Smooth muscle cell (in vitro differentiated cells): Measurements from ENCODE around the gene ZNF32. TPM values are rescaled to one million over a fixed set of nuclear protein-coding genes. Genes with fewer than 3 reads are reported as not detected.

Experiments used
- DNase-seq: peaks from one replicate; lab custom pipeline; 2025; ENCODE audit not compliant: unreplicated experiment; lab: John Stamatoyannopoulos, UW
- H2AFZ ChIP-seq: fragments of 200-600 bp; sonication (generic); 2 replicates; pipeline ENCODE4 v1.6.0; 2016; ENCODE audit warnings: antibody characterized with exemption, low read depth, mild to moderate bottlenecking
- H3F3A ChIP-seq: fragments of 200-600 bp; sonication (generic); 2 replicates; pipeline ENCODE4 v1.6.0; 2017; ENCODE audit warnings: antibody characterized with exemption, low read depth
- H3K27ac ChIP-seq: fragments of 200-600 bp; sonication (generic); 2 replicates; pipeline ENCODE4 v1.5.1; 2016; ENCODE audit warnings: low read depth, mild to moderate bottlenecking
- H3K27me3 ChIP-seq: fragments of 200-600 bp; sonication (generic); 2 replicates; pipeline ENCODE4 v1.6.1; 2016; ENCODE audit warnings: low read depth, mild to moderate bottlenecking
- H3K36me3 ChIP-seq: fragments of 200-600 bp; sonication (generic); 2 replicates; pipeline ENCODE4 v1.5.1; 2016; ENCODE audit warnings: low read depth
- H3K4me1 ChIP-seq: fragments of 200-600 bp; sonication (generic); 2 replicates; pipeline ENCODE4 v1.5.1; 2016; ENCODE audit warnings: low read depth
- H3K4me2 ChIP-seq: fragments of 200-600 bp; sonication (generic); 2 replicates; pipeline ENCODE4 v1.6.0; 2016; ENCODE audit warnings: mild to moderate bottlenecking
- H3K4me3 ChIP-seq: fragments of 200-600 bp; sonication (generic); 2 replicates; pipeline ENCODE4 v1.5.1; 2016; ENCODE audit warnings: mild to moderate bottlenecking
- H3K79me2 ChIP-seq: fragments of 200-600 bp; sonication (generic); 2 replicates; pipeline ENCODE4 v1.6.0; 2016; ENCODE audit warnings: low read depth, mild to moderate bottlenecking
- H3K9ac ChIP-seq: fragments of 200-600 bp; sonication (generic); 2 replicates; pipeline ENCODE4 v1.6.0; 2016; ENCODE audit warnings: low read depth
- H3K9me3 ChIP-seq: fragments of 200-600 bp; sonication (generic); replicated peaks from 2 replicates; pipeline ENCODE4 v1.5.1; 2016; ENCODE audit warnings: low read depth
- H4K20me1 ChIP-seq: fragments of 200-600 bp; sonication (generic); 2 replicates; pipeline ENCODE4 v1.6.0; 2016; ENCODE audit warnings: low read depth
- WGBS: methylation state at CpG from one replicate; pipeline ENCODE4 v1.1.7; 2016; ENCODE audit warnings: low lambda C conversion rate; 5-methylcytosine and 5-hydroxymethylcytosine counted together
- polyA plus RNA-seq: library from polyadenylated mRNA; unstranded; fragments of >200 nt; fragmentation: Nextera tagmentation; extraction: Ambion mirVana; gene quantifications from 2 replicates; pipeline ENCODE4 v1.2.1, GENCODE V29; 2016
- total RNA-seq: library from RNA; depleted of rRNA; stranded (reverse); fragments of >200 nt; gene quantifications from 2 replicates; pipeline ENCODE4 v1.2.3, GENCODE V29; 2014
- TF ChIP-seq, protein P1 (sequence below): fragments of 200-600 bp; sonication (generic); IDR thresholded peaks from 2 replicates; pipeline ENCODE4 v1.5.1; 2017; ENCODE audit warnings: borderline replicate concordance, mild to moderate bottlenecking, antibody characterized with exemption; ENCODE audit not compliant: insufficient read depth, poor library complexity, severe bottlenecking

Gene ZNF32
- total and polyA plus RNA-seq, 2 experiments from 2014 or later, result 36.3 to 40.6 TPM

DNA sequence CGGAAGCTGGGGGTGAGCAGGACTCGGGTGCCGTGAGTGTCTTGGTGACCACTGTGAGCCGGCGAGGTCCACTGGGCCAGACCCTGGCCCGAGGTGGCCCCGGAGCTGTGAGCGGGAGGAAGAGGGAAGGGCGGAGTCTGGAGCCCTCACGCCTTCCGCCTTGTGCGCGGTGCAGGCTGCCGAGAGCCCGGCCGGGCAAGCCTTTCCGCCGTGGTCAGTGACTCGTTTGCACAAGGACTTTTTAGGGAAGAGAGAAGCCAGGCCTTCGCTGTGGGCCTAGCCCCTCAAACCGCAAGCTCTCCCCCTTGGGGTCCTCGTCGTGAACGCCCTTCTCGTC lies 40.9 kb upstream of the ZNF32 start:
- Histone ChIP-seq H2AFZ (peak overlapping the region; percentile 88), H3K27ac (no peak overlapping the region), H3K79me2 (no peaks in the 10 kb centered on the region), H3K9me3 (no peaks in the 10 kb centered on the region), H3K4me3 (peak overlapping the region; percentile 48), H3K27me3 (peaks cover 6% of the 10 kb centered on the region), H3K36me3 (no peaks in the 10 kb centered on the region), H4K20me1 (no peaks in the 10 kb centered on the region), H3K9ac (peak overlapping the region; percentile 23), H3K4me1 (no peaks in the 10 kb centered on the region), H3F3A (no peaks in the 10 kb centered on the region), H3K4me2 (peak overlapping the region; percentile 93)
- no peak for DNase-seq
- 18% methylated on average over 20 of the region's 25 CpGs for WGBS
- TF ChIP-seq, protein P1, sequence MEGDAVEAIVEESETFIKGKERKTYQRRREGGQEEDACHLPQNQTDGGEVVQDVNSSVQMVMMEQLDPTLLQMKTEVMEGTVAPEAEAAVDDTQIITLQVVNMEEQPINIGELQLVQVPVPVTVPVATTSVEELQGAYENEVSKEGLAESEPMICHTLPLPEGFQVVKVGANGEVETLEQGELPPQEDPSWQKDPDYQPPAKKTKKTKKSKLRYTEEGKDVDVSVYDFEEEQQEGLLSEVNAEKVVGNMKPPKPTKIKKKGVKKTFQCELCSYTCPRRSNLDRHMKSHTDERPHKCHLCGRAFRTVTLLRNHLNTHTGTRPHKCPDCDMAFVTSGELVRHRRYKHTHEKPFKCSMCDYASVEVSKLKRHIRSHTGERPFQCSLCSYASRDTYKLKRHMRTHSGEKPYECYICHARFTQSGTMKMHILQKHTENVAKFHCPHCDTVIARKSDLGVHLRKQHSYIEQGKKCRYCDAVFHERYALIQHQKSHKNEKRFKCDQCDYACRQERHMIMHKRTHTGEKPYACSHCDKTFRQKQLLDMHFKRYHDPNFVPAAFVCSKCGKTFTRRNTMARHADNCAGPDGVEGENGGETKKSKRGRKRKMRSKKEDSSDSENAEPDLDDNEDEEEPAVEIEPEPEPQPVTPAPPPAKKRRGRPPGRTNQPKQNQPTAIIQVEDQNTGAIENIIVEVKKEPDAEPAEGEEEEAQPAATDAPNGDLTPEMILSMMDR, result no peak

DNA sequence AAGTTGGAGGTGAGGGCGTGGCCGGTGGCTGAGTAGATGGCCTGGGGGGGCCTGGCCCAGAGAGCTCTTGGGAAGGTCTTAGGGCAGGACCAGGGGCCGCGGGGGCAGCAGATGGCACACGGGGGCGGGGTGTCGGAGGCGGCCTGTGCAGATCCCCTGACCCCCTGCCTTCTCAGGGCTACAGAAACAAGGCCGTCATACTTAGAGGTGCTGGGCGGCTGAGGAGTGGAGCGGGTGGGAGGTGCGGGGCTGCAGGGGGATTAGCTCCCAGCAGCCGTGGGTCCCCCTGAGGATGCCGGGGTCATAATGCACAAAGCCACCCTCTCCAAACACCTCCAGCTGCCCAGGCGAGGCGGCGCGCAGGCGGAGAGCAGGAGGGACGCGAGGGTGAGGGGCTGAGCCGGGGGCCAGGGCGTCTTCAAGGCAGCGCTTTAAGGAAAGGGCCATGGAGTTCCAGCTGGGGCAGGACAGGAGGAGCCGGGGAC lies 40.4 kb upstream of the ZNF32 start:
- Histone ChIP-seq H3K9ac (no peak overlapping the region), H2AFZ (peak overlapping the region; percentile 88), H3K36me3 (no peaks in the 10 kb centered on the region), H3K27me3 (peaks cover 4% of the 10 kb centered on the region), H3K9me3 (no peaks in the 10 kb centered on the region), H3K4me2 (no peak overlapping the region), H3K4me1 (no peaks in the 10 kb centered on the region), H3F3A (no peaks in the 10 kb centered on the region), H3K27ac (no peak overlapping the region), H4K20me1 (no peaks in the 10 kb centered on the region), H3K79me2 (no peaks in the 10 kb centered on the region), H3K4me3 (peak overlapping the region; percentile 48)
- no peak for DNase-seq
- 98% methylated on average over 17 of the region's 25 CpGs for WGBS
- TF ChIP-seq, protein P1, result no peak

DNA sequence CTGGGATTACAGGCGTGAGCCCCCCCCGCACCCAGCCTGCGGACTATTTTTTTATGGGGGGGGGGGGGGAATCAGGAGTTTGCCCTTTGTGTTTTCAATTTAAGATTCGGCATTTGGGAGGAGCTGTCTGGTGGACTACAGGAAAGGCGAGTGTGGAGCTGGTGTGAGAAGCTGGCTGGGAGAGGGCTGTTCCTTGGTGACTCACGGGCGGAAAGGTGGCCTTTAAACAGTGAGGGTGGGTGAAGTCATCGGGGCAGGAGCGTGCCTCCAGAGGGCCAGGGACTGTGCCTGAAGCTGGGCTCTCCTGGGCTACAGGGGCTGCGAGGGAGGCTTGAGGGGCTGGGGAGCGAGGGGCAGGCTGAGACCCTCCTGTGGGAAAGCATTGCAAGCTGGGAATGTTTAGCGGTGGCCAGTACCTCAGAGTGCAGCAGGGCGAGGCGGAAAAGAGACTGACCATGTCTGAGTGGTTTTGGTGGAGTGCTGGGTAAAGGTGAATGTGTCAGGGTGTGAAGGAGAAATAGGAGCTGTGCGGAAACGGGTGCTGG lies 39.7 kb upstream of the ZNF32 start:
- H3F3A ChIP-seq, result no peaks in the 10 kb centered on the region
- H3K4me1 ChIP-seq, result no peaks in the 10 kb centered on the region
- DNase-seq, result no peak
- TF ChIP-seq, protein P1, result no peak
- WGBS, result 83% methylated on average over 16 of the region's 16 CpGs
- H3K9me3 ChIP-seq, result no peaks in the 10 kb centered on the region
- no peak overlapping the region for H2AFZ ChIP-seq
- no peaks in the 10 kb centered on the region for H4K20me1 ChIP-seq
- H3K36me3 ChIP-seq, result no peaks in the 10 kb centered on the region
- H3K9ac ChIP-seq, result no peak overlapping the region
- H3K4me2 ChIP-seq, result no peak overlapping the region
- H3K27ac ChIP-seq, result no peak overlapping the region
- H3K79me2 ChIP-seq, result no peaks in the 10 kb centered on the region
- no peak overlapping the region for H3K4me3 ChIP-seq
- H3K27me3 ChIP-seq, result peaks cover 4% of the 10 kb centered on the region

DNA sequence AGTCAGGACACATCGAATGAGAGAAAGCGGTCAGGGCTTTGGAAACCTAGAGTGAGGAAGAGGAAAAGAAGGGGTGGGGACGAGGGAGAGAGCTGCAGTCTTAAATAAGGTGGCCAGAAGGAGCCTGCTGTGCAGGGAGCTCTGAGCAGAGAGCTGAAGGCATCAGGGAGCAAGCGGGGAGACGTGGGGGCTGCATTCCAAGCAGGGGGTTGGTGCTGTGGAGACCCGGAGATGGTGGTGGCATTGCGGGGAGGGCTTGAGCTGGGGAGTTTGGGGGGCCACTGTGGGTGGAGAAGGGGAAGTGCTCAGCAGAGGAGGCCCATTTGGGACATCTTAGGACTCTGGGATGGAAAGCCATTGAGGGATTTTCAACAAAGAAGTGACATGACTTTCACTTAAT lies 38.7 kb upstream of the ZNF32 start:
- Histone ChIP-seq H3K9ac (no peak overlapping the region), H3K27me3 (no peaks in the 10 kb centered on the region), H3K9me3 (no peaks in the 10 kb centered on the region), H3K36me3 (no peaks in the 10 kb centered on the region), H3K4me2 (no peak overlapping the region), H3K4me1 (no peaks in the 10 kb centered on the region), H2AFZ (no peak overlapping the region), H4K20me1 (no peaks in the 10 kb centered on the region), H3F3A (no peaks in the 10 kb centered on the region), H3K27ac (no peak overlapping the region), H3K79me2 (no peaks in the 10 kb centered on the region), H3K4me3 (no peak overlapping the region)
- no peak for DNase-seq
- TF ChIP-seq, protein P1, result no peak
- WGBS, result 89% methylated on average over 6 of the region's 7 CpGs
